OCI-LY1 (cell line): ENCODE data around the gene DNAH17.

Source experiments
- H2AFZ ChIP-seq: fragments of 200-600 bp; sonication (generic), shearing (Covaris generic); 2 replicates; pipeline ENCODE4 v1.6.0; 2014; ENCODE audit warnings: antibody characterized with exemption, mild to moderate bottlenecking, low read length
- H3F3A ChIP-seq: fragments of 200-600 bp; sonication (generic), shearing (Covaris generic); 2 replicates; pipeline ENCODE4 v1.6.0; 2014; ENCODE audit warnings: mild to moderate bottlenecking, antibody characterized with exemption, low read length, moderate library complexity; ENCODE audit not compliant: insufficient read depth
- H3K27ac ChIP-seq: fragments of 200-600 bp; sonication (generic); 2 replicates; pipeline ENCODE4 v1.5.1; 2014; ENCODE audit warnings: low read length, mixed run types, mild to moderate bottlenecking, low read depth; ENCODE audit not compliant: poor library complexity, severe bottlenecking
- H3K27me3 ChIP-seq: fragments of 200-600 bp; sonication (generic); 2 replicates; pipeline ENCODE4 v1.6.0; 2014; ENCODE audit warnings: antibody characterized with exemption, mild to moderate bottlenecking, low read length, moderate library complexity; ENCODE audit not compliant: insufficient read depth
- H3K36me3 ChIP-seq: fragments of 200-600 bp; sonication (generic); 2 replicates; pipeline ENCODE4 v1.6.1; 2014; ENCODE audit warnings: mild to moderate bottlenecking, antibody characterized with exemption, low read length, moderate library complexity, mixed read lengths; ENCODE audit not compliant: insufficient read depth
- H3K4me1 ChIP-seq: fragments of 200-600 bp; sonication (generic); 2 replicates; pipeline ENCODE4 v1.5.1; 2014; ENCODE audit warnings: mild to moderate bottlenecking, low read length, moderate library complexity; ENCODE audit not compliant: insufficient read depth, severe bottlenecking
- H3K4me2 ChIP-seq: fragments of 200-600 bp; sonication (generic), shearing (Covaris generic); 2 replicates; pipeline ENCODE4 v1.6.1; 2014; ENCODE audit warnings: low read length
- H3K4me3 ChIP-seq: fragments of 200-600 bp; sonication (generic); 2 replicates; pipeline ENCODE4 v1.5.1; 2014; ENCODE audit warnings: low read length, low read depth, mild to moderate bottlenecking, mixed read lengths; ENCODE audit not compliant: poor library complexity, severe bottlenecking
- H3K79me2 ChIP-seq: fragments of 200-600 bp; shearing (Covaris generic); 2 replicates; pipeline ENCODE4 v1.6.1; 2016; ENCODE audit warnings: mixed run types, low read length, mixed read lengths; ENCODE audit not compliant: insufficient read depth
- H3K9ac ChIP-seq: fragments of 200-600 bp; sonication (generic), shearing (Covaris generic); 2 replicates; pipeline ENCODE4 v1.6.1; 2014; ENCODE audit warnings: mild to moderate bottlenecking, low read length, mixed read lengths
- H3K9me2 ChIP-seq: fragments of 200-600 bp; sonication (generic), shearing (Covaris generic); 2 replicates; pipeline ENCODE4 v1.6.1; 2014; ENCODE audit warnings: low read depth, mild to moderate bottlenecking, low read length, mixed read lengths
- H3K9me3 ChIP-seq: fragments of 200-600 bp; shearing (Covaris generic); 2 replicates; pipeline ENCODE4 v1.6.1; 2014; ENCODE audit warnings: low read length, mixed read lengths
- H4K20me1 ChIP-seq: fragments of 200-600 bp; sonication (generic), shearing (Covaris generic); 2 replicates; pipeline ENCODE4 v1.6.0; 2016; ENCODE audit warnings: mild to moderate bottlenecking, low read length; ENCODE audit not compliant: insufficient read depth
- CTCF ChIP-seq: fragments of 200-600 bp; sonication (generic), shearing (Covaris generic); IDR thresholded peaks from 2 replicates; pipeline ENCODE4 v1.5.1; 2017; ENCODE audit warnings: mild to moderate bottlenecking, antibody characterized with exemption, low read length, moderate library complexity, mixed read lengths
- EZH2 ChIP-seq: fragments of 200-600 bp; sonication (generic), shearing (Covaris generic); IDR thresholded peaks from 2 replicates; pipeline ENCODE4 v1.8.0; 2017; ENCODE audit warnings: borderline replicate concordance, mixed run types, mild to moderate bottlenecking, antibody characterized with exemption, low read length, moderate library complexity, mixed read lengths

Gene DNAH17

GRCh38 chr17:78393575-78393974, 183.6 kb downstream of the DNAH17 start:
- TF ChIP-seq EZH2 (no peak), CTCF (no peak)
- Histone ChIP-seq H3K79me2 (no peaks in the 10 kb centered on the region), H3K4me3 (no peak overlapping the region), H3K4me1 (peaks cover 3% of the 10 kb centered on the region), H2AFZ (no peak overlapping the region), H3K27me3 (no peaks in the 10 kb centered on the region), H4K20me1 (no peaks in the 10 kb centered on the region), H3K27ac (no peak overlapping the region), H3K36me3 (peaks cover 28% of the 10 kb centered on the region; the same call in 1 of the 2 replicates), H3K9ac (no peak overlapping the region), H3K9me3 (no peaks in the 10 kb centered on the region), H3F3A (no peaks in the 10 kb centered on the region), H3K9me2 (no peaks in the 10 kb centered on the region), H3K4me2 (no peak overlapping the region)

GRCh38 chr17:78392295-78392694, 184.9 kb downstream of the DNAH17 start:
- Histone ChIP-seq H3K4me3 (no peak overlapping the region), H3K79me2 (peaks cover 9% of the 10 kb centered on the region; the same call in 1 of the 2 replicates), H3K9me2 (no peaks in the 10 kb centered on the region), H3K4me2 (no peak overlapping the region), H3K9me3 (no peaks in the 10 kb centered on the region), H3K27me3 (no peaks in the 10 kb centered on the region), H3F3A (no peaks in the 10 kb centered on the region), H3K4me1 (peaks cover 14% of the 10 kb centered on the region), H4K20me1 (no peaks in the 10 kb centered on the region), H2AFZ (no peak overlapping the region), H3K36me3 (peaks cover 17% of the 10 kb centered on the region; the same call in 1 of the 2 replicates), H3K27ac (no peak overlapping the region), H3K9ac (no peak overlapping the region)
- TF ChIP-seq EZH2: no peak
- TF ChIP-seq CTCF: no peak

GRCh38 chr17:78391843-78392242, 185.4 kb downstream of the DNAH17 start:
- H3K27ac ChIP-seq: no peak overlapping the region
- H3F3A ChIP-seq: no peaks in the 10 kb centered on the region
- no peaks in the 10 kb centered on the region for H3K27me3 ChIP-seq
- no peak overlapping the region for H2AFZ ChIP-seq
- H3K4me1 ChIP-seq: peaks cover 14% of the 10 kb centered on the region
- H3K79me2 ChIP-seq: peaks cover 9% of the 10 kb centered on the region; the same call in 1 of the 2 replicates
- no peak overlapping the region for H3K4me3 ChIP-seq
- H3K36me3 ChIP-seq: peaks cover 16% of the 10 kb centered on the region; the same call in 1 of the 2 replicates
- no peak overlapping the region for H3K9ac ChIP-seq
- H3K9me2 ChIP-seq: no peaks in the 10 kb centered on the region
- TF ChIP-seq CTCF: no peak
- no peaks in the 10 kb centered on the region for H4K20me1 ChIP-seq
- no peak overlapping the region for H3K4me2 ChIP-seq
- H3K9me3 ChIP-seq: no peaks in the 10 kb centered on the region
